Neural crest cell (in vitro differentiated cells): ENCODE measurements around the gene PPP1R16B. TPM values are rescaled to one million over a fixed set of nuclear protein-coding genes. Genes with fewer than 3 reads are reported as not detected.

ENCODE experiments used
- DNase-seq: peaks from one replicate; pipeline ENCODE4 v3.0.0; 2021; ENCODE audit warnings: low read depth, mixed read lengths, low spot score
- H3K27ac Mint-ChIP-seq: one replicate; pipeline ENCODE4 v1.8.0; 2021; ENCODE audit warnings: mild to moderate bottlenecking, mixed read lengths; ENCODE audit not compliant: unreplicated experiment
- H3K27me3 Mint-ChIP-seq: 2 replicates; pipeline ENCODE4 v1.8.0; 2021; ENCODE audit warnings: low read depth, mild to moderate bottlenecking, mixed read lengths
- H3K36me3 Mint-ChIP-seq: 2 replicates; pipeline ENCODE4 v1.8.0; 2021; ENCODE audit warnings: low read depth, mild to moderate bottlenecking, mixed read lengths
- H3K4me1 Mint-ChIP-seq: 2 replicates; pipeline ENCODE4 v1.8.0; 2021; ENCODE audit warnings: mixed read lengths
- H3K4me3 Mint-ChIP-seq: one replicate; pipeline ENCODE4 v1.8.0; 2021; ENCODE audit warnings: mild to moderate bottlenecking, mixed read lengths
- H3K9me3 Mint-ChIP-seq: 2 replicates; pipeline ENCODE4 v1.8.0; 2021; ENCODE audit warnings: mixed read lengths
- CTCF ChIP-seq: fragments of 200-600 bp; sonication (generic); conservative IDR thresholded peaks from 2 replicates; pipeline ENCODE4 v1.5.0; 2021; ENCODE audit warnings: antibody characterized with exemption, mild to moderate bottlenecking
- total RNA-seq: library from RNA; stranded (reverse); gene quantifications from 2 replicates; pipeline ENCODE4 v1.2.1, GENCODE V29; 2021

The PPP1R16B gene
- total RNA-seq, 1 donor from 2014 or later = 0.30 TPM

DNA sequence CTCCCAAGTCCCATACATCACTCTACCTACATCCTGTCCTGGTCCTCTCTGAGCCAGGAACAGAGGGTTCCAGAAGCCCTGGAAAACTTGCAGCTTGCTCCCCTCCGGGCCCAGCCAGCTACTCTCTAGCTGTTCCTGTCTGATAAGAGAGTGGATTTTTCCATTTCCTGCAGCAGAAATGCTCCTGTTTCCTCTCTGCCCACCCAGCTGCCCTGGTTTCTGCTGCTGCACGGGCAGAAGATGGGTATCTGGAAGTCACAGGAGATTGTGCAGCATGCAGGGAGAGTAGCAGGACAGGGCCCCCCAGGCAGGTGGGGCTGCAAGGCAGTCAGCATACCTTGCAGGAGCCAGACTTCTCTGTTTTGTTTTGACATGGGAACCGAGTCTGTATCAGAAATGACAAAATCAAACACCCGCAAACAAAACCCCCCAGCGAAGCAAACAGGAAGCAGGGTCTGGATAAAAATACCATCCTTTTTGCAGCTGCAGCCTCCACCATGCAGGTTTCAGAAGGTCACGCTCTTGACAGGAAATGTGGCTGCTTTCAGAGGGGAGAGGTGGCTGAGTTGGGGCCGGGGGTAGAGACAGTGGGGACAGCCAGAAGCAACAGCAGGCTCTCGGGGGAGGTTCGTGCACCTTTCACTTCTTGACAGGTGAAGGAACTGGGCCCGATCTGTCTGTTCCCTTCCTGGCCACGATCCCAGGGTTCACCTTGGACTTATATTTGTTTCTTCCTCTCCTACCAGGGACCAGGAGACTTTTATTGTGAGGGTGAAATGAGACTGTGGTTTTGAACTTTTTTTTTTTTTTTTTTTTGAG lies 69.9 kb downstream of the PPP1R16B start:
- DNase-seq = no peak
- Mint-ChIP-seq H3K9me3 (no peaks in the 10 kb centered on the region), H3K27ac (peak overlapping the region; percentile 50), H3K36me3 (no peaks in the 10 kb centered on the region), H3K4me3 (no peak overlapping the region), H3K4me1 (peaks cover 6% of the 10 kb centered on the region), H3K27me3 (peaks cover 34% of the 10 kb centered on the region)
- no peak for TF ChIP-seq CTCF

DNA sequence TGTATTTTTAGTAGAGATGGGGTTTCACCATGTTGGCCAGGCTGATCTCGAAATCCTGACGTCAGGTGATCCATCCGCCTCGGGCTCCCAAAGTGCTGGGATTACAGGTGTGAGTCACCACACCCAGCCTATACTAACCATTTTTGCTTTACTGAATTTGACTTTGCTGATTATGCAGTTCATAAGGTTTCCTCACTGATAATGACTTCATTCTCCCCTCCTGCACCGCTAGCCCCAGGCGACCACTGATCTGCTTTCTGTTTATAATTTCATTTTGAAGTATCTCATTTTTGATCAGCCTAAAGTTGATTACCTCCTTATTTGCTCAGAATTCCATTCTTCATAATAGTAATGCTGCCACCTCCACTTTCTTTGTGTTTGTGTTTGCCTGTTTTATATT lies 72.0 kb downstream of the PPP1R16B start:
- no peaks in the 10 kb centered on the region for H3K36me3 Mint-ChIP-seq
- H3K4me1 Mint-ChIP-seq = peaks cover 6% of the 10 kb centered on the region
- H3K27me3 Mint-ChIP-seq = peaks cover 42% of the 10 kb centered on the region
- TF ChIP-seq CTCF = no peak
- H3K27ac Mint-ChIP-seq = no peak overlapping the region
- H3K9me3 Mint-ChIP-seq = no peaks in the 10 kb centered on the region
- H3K4me3 Mint-ChIP-seq = no peak overlapping the region
- DNase-seq = no peak

DNA sequence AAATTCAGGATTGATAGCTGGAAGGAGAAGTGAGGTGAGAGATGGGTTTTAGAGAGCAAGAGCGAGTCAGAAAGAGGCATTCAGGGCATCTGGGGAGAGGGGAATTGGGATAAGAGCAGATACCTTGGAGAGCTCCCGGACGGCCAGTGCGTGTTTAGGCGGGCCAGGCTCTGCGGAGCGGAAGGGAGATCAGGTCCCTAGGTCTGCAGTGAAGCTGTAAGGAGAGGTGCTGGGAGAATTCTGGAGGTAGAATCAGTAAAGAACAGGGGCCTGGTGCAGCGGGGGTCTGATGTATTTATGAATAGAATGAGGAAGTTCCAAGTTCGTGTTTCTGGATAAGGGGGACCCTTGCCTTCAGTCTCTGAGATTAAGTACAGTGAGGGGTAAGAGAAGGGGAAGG lies 73.4 kb downstream of the PPP1R16B start:
- TF ChIP-seq CTCF = no peak
- no peak overlapping the region for H3K27ac Mint-ChIP-seq
- peaks cover 6% of the 10 kb centered on the region for H3K4me1 Mint-ChIP-seq
- no peaks in the 10 kb centered on the region for H3K9me3 Mint-ChIP-seq
- H3K4me3 Mint-ChIP-seq = no peak overlapping the region
- DNase-seq = peak; percentile 49
- H3K27me3 Mint-ChIP-seq = peaks cover 39% of the 10 kb centered on the region
- H3K36me3 Mint-ChIP-seq = no peaks in the 10 kb centered on the region

DNA sequence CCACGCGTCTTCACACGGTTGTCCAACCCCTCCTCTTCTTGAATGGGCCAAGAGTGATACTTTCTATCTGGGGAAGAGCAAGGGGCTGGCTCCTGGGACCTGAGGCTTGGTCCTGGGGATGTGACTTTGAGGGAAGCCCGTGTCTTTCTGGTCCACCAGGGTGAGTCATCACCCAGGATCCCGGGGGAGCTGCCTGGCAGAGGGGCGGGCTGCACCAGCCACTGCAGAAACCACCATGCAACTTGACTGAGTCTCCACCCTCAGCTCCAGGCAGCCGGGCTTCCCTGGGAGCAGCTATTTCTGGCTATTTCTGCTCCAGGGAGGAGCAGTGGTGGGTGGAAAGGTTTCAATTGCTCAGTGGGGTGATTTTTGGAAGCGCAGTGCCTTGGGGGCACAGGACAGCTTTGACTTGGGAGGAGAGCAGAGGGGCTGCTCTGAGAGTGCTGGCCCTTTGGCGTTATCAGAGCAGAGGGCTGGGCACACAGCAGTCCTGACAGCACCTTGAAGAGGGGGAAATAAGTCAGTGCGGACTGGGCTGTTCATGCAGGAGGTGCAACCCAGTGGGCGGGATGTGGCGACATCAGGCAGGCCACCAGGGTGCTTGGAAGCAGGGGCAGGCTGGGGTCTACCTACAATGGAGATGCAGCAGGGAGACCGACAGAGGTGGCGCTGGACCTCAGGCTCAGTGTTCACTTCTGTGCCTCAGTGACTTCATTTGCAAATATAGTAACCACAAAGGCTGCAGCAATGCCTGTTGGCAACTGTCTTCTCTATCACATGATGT lies 75.6 kb downstream of the PPP1R16B start:
- Mint-ChIP-seq H3K27me3 (peaks cover 39% of the 10 kb centered on the region), H3K4me3 (no peak overlapping the region), H3K4me1 (no peaks in the 10 kb centered on the region), H3K9me3 (no peaks in the 10 kb centered on the region), H3K36me3 (no peaks in the 10 kb centered on the region), H3K27ac (no peak overlapping the region)
- TF ChIP-seq CTCF = no peak
- DNase-seq = no peak

DNA sequence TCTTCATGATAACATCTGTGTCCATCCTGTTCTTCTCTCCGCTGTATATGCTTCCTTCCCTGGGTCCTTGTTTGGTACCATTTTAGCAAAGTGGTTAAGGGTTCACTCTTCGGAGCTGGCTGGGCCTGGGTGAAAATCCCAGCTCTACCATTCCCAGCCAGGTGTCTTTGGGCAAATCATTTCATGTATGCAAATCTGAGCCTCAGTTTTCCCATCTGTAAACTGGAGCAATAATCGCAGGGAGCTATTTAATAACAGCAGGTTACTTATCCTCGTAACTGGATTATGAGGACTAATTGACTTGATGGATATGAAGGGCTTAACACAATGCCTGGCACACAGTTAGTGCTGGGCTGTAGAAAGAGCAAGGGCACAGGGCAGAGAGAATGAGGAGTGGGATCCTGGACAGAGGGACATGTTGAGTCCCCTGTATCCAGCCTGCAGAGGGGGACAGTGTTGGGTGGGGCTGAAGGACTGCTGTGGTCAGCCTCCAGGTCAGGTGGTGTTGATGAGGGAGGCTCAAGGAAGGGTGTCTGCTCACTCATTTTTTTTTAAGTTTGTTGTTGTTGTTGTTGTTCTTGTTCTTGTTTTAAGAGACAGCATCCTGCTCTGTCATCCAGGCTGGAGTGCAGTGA lies 76.4 kb downstream of the PPP1R16B start:
- Mint-ChIP-seq H3K4me3 (no peak overlapping the region), H3K27me3 (peaks cover 39% of the 10 kb centered on the region), H3K36me3 (no peaks in the 10 kb centered on the region), H3K4me1 (no peaks in the 10 kb centered on the region), H3K27ac (no peak overlapping the region), H3K9me3 (no peaks in the 10 kb centered on the region)
- TF ChIP-seq CTCF = no peak
- no peak for DNase-seq
